T-helper 2 cell treated with Interferon-gamma antibody and Interleukin-4, amounts not matched to agents 5 μg/mL and 100 μg/mL, for 36 hours (primary cell): ENCODE results near the gene LIG3.
"Not testable (repeated sequence)": the region's sequence is repeated elsewhere in the genome, so short reads cannot be mapped to it uniquely, and the experiment has no call there.

ENCODE experiments used
- DNase-seq: peaks from one replicate; pipeline ENCODE4 v3.0.0; 2021; ENCODE audit warnings: low spot score
- H3K27ac Mint-ChIP-seq: one replicate; pipeline ENCODE4 v1.8.0; 2021; ENCODE audit warnings: mild to moderate bottlenecking, mixed read lengths
- H3K27me3 Mint-ChIP-seq: one replicate; pipeline ENCODE4 v1.8.0; 2021; ENCODE audit warnings: low read depth, mixed read lengths
- H3K36me3 Mint-ChIP-seq: one replicate; pipeline ENCODE4 v1.8.0; 2021; ENCODE audit warnings: low read depth, mixed read lengths
- H3K4me1 Mint-ChIP-seq: one replicate; pipeline ENCODE4 v1.8.0; 2021; ENCODE audit warnings: low read depth, mixed read lengths
- H3K4me3 Mint-ChIP-seq: one replicate; pipeline ENCODE4 v1.8.0; 2022; ENCODE audit warnings: mild to moderate bottlenecking, moderate library complexity, mixed read lengths
- H3K9me3 Mint-ChIP-seq: one replicate; pipeline ENCODE4 v1.8.0; 2021; ENCODE audit warnings: mixed read lengths

The LIG3 gene

GRCh38 chr17:34980353-34980680 lies at the start of gene LIG3:
LIG3 (plus strand) TSS chr17:34980512; CDS start chr17:34983006, 2,494 bp downstream.
- Mint-ChIP-seq H3K4me3 (peak within 1 kb of the TSS; percentile 97), H3K9me3 (no peaks in the 10 kb centered on the region), H3K36me3 (peaks cover 21% of the 10 kb centered on the region), H3K4me1 (peaks cover 49% of the 10 kb centered on the region), H3K27me3 (no peaks in the 10 kb centered on the region), H3K27ac (peak within 1 kb of the TSS; percentile 96)
- DNase-seq: peak; percentile 96

GRCh38 chr17:34950780-34951179 lies 29.5 kb upstream of the LIG3 start:
- not testable (repeated sequence) for H3K4me1 Mint-ChIP-seq, DNase-seq, H3K9me3 Mint-ChIP-seq, H3K4me3 Mint-ChIP-seq, H3K36me3 Mint-ChIP-seq, H3K27ac Mint-ChIP-seq
- peaks cover 21% of the 10 kb centered on the region for H3K27me3 Mint-ChIP-seq

- peaks cover 16% of the 10 kb centered on the region for H3K4me1 Mint-ChIP-seq
- no peaks in the 10 kb centered on the region for H3K9me3 Mint-ChIP-seq
- H3K27me3 Mint-ChIP-seq: no peaks in the 10 kb centered on the region
- DNase-seq: no peak
- H3K36me3 Mint-ChIP-seq: peaks cover 13% of the 10 kb centered on the region
- no peak overlapping the region for H3K4me3 Mint-ChIP-seq
- H3K27ac Mint-ChIP-seq: no peak overlapping the region
Measured at GRCh38 chr17:34958438-34958837, 21.9 kb upstream of the LIG3 start.

GRCh38 chr17:34961093-34961911 lies 19.0 kb upstream of the LIG3 start, which contains the start of the genes CCT6B and ZNF830:
CCT6B (minus strand) TSS chr17:34961460; CDS start chr17:34961393, 67 bp downstream.
ZNF830 (plus strand) TSS chr17:34961540; CDS start chr17:34961567, 27 bp downstream.
- Mint-ChIP-seq H3K9me3 (no peaks in the 10 kb centered on the region), H3K36me3 (peaks cover 26% of the 10 kb centered on the region), H3K4me1 (peaks cover 20% of the 10 kb centered on the region), H3K4me3 (peak within 1 kb of the TSS; percentile 100), H3K27me3 (no peaks in the 10 kb centered on the region), H3K27ac (peak within 1 kb of the TSS; percentile 100)
- DNase-seq: peak; percentile 90

- Mint-ChIP-seq H3K4me3 (peak overlapping the region; percentile 19), H3K27me3 (no peaks in the 10 kb centered on the region), H3K4me1 (peaks cover 33% of the 10 kb centered on the region), H3K9me3 (no peaks in the 10 kb centered on the region), H3K27ac (peak overlapping the region; percentile 76), H3K36me3 (no peaks in the 10 kb centered on the region)
- DNase-seq: no peak
Measured at GRCh38 chr17:34974179-34974578, 6.1 kb upstream of the LIG3 start.

GRCh38 chr17:34974794-34975785 lies 5.2 kb upstream of the LIG3 start:
- Mint-ChIP-seq H3K4me1 (peaks cover 41% of the 10 kb centered on the region), H3K36me3 (no peaks in the 10 kb centered on the region), H3K4me3 (peak overlapping the region; percentile 17), H3K27ac (peak overlapping the region; percentile 76), H3K9me3 (no peaks in the 10 kb centered on the region), H3K27me3 (no peaks in the 10 kb centered on the region)
- peak; percentile 59 for DNase-seq

- no peaks in the 10 kb centered on the region for H3K9me3 Mint-ChIP-seq
- no peak for DNase-seq
- H3K4me1 Mint-ChIP-seq: peaks cover 59% of the 10 kb centered on the region
- peaks cover 17% of the 10 kb centered on the region for H3K36me3 Mint-ChIP-seq
- H3K4me3 Mint-ChIP-seq: peak overlapping the region; percentile 96
- no peaks in the 10 kb centered on the region for H3K27me3 Mint-ChIP-seq
- H3K27ac Mint-ChIP-seq: peak overlapping the region; percentile 32
Measured at GRCh38 chr17:34979153-34979552, 1.2 kb upstream of the LIG3 start.

- peaks cover 53% of the 10 kb centered on the region for H3K4me1 Mint-ChIP-seq
Measured at GRCh38 chr17:34979650-34980352, 511 bp upstream of the LIG3 start.

GRCh38 chr17:34980681-34981537 lies 597 bp downstream of the LIG3 start:
- peaks cover 46% of the 10 kb centered on the region for H3K4me1 Mint-ChIP-seq

More at GRCh38 chr17:34979650-34980352, 511 bp upstream of the LIG3 start:
- peak overlapping the region; percentile 96 for H3K4me3 Mint-ChIP-seq
- no peaks in the 10 kb centered on the region for H3K9me3 Mint-ChIP-seq
- peaks cover 17% of the 10 kb centered on the region for H3K36me3 Mint-ChIP-seq
- no peaks in the 10 kb centered on the region for H3K27me3 Mint-ChIP-seq
- no peak for DNase-seq
- peak overlapping the region; percentile 96 for H3K27ac Mint-ChIP-seq

GRCh38 chr17:34981538-34982241 lies 1.4 kb downstream of the LIG3 start:
- Mint-ChIP-seq H3K27ac (peak overlapping the region; percentile 94), H3K36me3 (peaks cover 31% of the 10 kb centered on the region), H3K9me3 (no peaks in the 10 kb centered on the region), H3K27me3 (no peaks in the 10 kb centered on the region), H3K4me1 (peaks cover 42% of the 10 kb centered on the region), H3K4me3 (peak overlapping the region; percentile 97)
- no peak for DNase-seq

More at GRCh38 chr17:34980681-34981537, 597 bp downstream of the LIG3 start:
- Mint-ChIP-seq H3K27ac (peak overlapping the region; percentile 94), H3K9me3 (no peaks in the 10 kb centered on the region), H3K4me3 (peak overlapping the region; percentile 97), H3K36me3 (peaks cover 26% of the 10 kb centered on the region), H3K27me3 (no peaks in the 10 kb centered on the region)
- DNase-seq: peak; percentile 73

- Mint-ChIP-seq H3K4me3 (no peak overlapping the region), H3K4me1 (peaks cover 33% of the 10 kb centered on the region), H3K9me3 (no peaks in the 10 kb centered on the region), H3K36me3 (peaks cover 64% of the 10 kb centered on the region), H3K27ac (no peak overlapping the region), H3K27me3 (no peaks in the 10 kb centered on the region)
- DNase-seq: no peak
Measured at GRCh38 chr17:34987232-34987631, 6.9 kb downstream of the LIG3 start.

- H3K36me3 Mint-ChIP-seq: peaks cover 65% of the 10 kb centered on the region
- H3K4me3 Mint-ChIP-seq: no peak overlapping the region
- H3K4me1 Mint-ChIP-seq: peaks cover 22% of the 10 kb centered on the region
- H3K9me3 Mint-ChIP-seq: no peaks in the 10 kb centered on the region
- no peak for DNase-seq
- peak overlapping the region; percentile 10 for H3K27ac Mint-ChIP-seq
- no peaks in the 10 kb centered on the region for H3K27me3 Mint-ChIP-seq
Measured at GRCh38 chr17:34988644-34989043, 8.3 kb downstream of the LIG3 start.
